Memory B cell (primary cell): ENCODE measurements around the gene MOCOS.
"Not testable (repeated sequence)": the region's sequence is repeated elsewhere in the genome, so short reads cannot be mapped to it uniquely, and the experiment has no call there.

Experiments
- ATAC-seq: fragments of 150-1000 bp; cut with Tn5 transposase; 2 replicates; pipeline ENCODE4 v1.10.0; 2021; ENCODE audit warnings: low read depth, mild to moderate bottlenecking, moderate library complexity
- DNase-seq, 2 donors: peaks; one replicate each; pipeline ENCODE4 v3.0.0; 2022; ENCODE audit warnings: low spot score in 2 of 2
- H3K27ac Mint-ChIP-seq: one replicate; pipeline ENCODE4 v1.8.0; 2022; ENCODE audit warnings: mild to moderate bottlenecking, moderate library complexity, mixed read lengths
- H3K27me3 Mint-ChIP-seq: one replicate; pipeline ENCODE4 v1.8.0; 2022; ENCODE audit warnings: mixed read lengths
- H3K36me3 Mint-ChIP-seq: one replicate; pipeline ENCODE4 v1.8.0; 2022; ENCODE audit warnings: mild to moderate bottlenecking, mixed read lengths
- H3K4me1 Mint-ChIP-seq: one replicate; pipeline ENCODE4 v1.8.0; 2022; ENCODE audit warnings: mixed read lengths
- H3K4me3 Mint-ChIP-seq: one replicate; pipeline ENCODE4 v1.8.0; 2022; ENCODE audit warnings: mild to moderate bottlenecking, moderate library complexity, mixed read lengths
- H3K9me3 Mint-ChIP-seq: one replicate; pipeline ENCODE4 v1.8.0; 2022; ENCODE audit warnings: mixed read lengths

MOCOS gene

GRCh38 chr18:36160959-36161371 is 26.3 kb upstream of the MOCOS start:
- H3K9me3 Mint-ChIP-seq = no peaks in the 10 kb centered on the region

DNA sequence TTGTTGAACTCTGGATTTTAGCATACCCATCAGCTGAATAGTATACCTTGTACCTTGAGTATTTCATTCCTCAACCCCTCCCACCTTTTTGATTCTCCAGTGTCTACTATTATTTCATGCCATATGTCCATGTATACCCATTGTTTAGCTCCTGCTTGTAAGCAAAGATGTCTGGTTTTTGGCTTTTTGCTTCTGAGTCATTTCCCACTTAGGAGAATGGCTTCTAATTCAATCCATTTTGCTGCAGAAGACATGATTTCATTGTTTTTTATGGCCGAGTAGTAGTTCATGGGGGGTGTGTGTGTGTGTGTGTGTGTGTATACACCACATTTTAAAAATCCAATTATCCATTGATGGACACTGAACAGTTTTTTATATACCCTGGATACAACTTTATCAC is 24.3 kb upstream of the MOCOS start:
- H3K4me3 Mint-ChIP-seq = no peak overlapping the region
- peaks cover 11% of the 10 kb centered on the region for H3K4me1 Mint-ChIP-seq
- DNase-seq (no peak), ATAC-seq (no peak)
- H3K27ac Mint-ChIP-seq = peak overlapping the region; percentile 57
- H3K36me3 Mint-ChIP-seq = peaks cover 43% of the 10 kb centered on the region
- H3K9me3 Mint-ChIP-seq = no peaks in the 10 kb centered on the region
- no peaks in the 10 kb centered on the region for H3K27me3 Mint-ChIP-seq

More at GRCh38 chr18:36160959-36161371, 26.3 kb upstream of the MOCOS start:
- Mint-ChIP-seq H3K4me1 (peaks cover 15% of the 10 kb centered on the region), H3K27me3 (no peaks in the 10 kb centered on the region), H3K27ac (peak overlapping the region; percentile 67), H3K4me3 (no peak overlapping the region), H3K36me3 (peaks cover 48% of the 10 kb centered on the region)
- ATAC-seq = no peak
- no peak for DNase-seq

DNA sequence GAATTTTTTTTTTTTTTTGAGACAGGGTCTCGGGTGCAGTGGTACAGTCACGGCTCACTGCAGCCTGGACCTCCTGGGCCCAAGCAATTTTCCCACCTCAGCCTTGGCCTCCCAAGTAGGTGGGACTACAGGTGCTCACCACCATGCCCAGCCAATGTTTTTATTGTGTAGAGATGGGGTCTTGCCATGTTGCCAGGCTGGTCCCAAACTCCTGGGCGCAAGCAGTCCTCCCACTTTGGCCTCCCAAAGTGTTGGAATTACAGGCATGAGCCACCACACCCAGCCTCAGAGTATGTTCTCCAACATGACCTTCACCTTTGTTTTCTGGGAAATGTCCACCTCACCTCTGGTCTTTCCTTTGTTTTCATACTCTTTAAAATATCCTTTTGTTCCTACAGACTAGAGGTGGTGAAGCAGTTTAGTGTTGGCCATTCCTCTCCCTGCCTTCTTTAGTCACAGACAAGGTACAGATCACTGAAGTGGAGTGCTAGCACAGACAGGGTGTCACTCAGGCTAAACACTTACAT is 19.5 kb upstream of the MOCOS start:
- Mint-ChIP-seq H3K4me3 (no peak overlapping the region), H3K36me3 (peaks cover 30% of the 10 kb centered on the region), H3K9me3 (no peaks in the 10 kb centered on the region), H3K27me3 (no peaks in the 10 kb centered on the region), H3K4me1 (peaks cover 2% of the 10 kb centered on the region), H3K27ac (peak overlapping the region; percentile 8)
- ATAC-seq (no peak), DNase-seq (no peak)

DNA sequence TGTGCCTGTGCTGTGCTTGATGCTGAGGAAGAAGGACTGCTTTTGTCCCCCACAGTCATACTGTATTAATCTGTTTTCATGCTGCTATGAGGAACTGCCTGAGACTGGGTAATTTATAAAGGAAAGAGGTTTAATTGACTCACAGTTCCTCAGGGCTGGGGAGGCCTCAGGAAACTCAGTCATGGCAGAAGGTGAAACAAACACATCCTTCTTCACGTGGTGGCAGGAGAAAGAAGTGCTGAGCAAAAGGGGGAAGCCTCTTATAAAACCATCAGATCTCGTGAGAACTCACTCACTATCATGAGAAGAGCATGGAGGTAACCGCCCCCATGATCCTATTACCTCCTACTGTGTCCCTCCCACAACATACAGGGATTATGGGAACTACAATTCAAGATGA is 19.0 kb upstream of the MOCOS start:
- ATAC-seq, H3K27me3 Mint-ChIP-seq, H3K9me3 Mint-ChIP-seq, H3K4me3 Mint-ChIP-seq, H3K4me1 Mint-ChIP-seq, DNase-seq: not testable (repeated sequence)
- peaks cover 27% of the 10 kb centered on the region for H3K36me3 Mint-ChIP-seq
- peak overlapping the region; percentile 8 for H3K27ac Mint-ChIP-seq

DNA sequence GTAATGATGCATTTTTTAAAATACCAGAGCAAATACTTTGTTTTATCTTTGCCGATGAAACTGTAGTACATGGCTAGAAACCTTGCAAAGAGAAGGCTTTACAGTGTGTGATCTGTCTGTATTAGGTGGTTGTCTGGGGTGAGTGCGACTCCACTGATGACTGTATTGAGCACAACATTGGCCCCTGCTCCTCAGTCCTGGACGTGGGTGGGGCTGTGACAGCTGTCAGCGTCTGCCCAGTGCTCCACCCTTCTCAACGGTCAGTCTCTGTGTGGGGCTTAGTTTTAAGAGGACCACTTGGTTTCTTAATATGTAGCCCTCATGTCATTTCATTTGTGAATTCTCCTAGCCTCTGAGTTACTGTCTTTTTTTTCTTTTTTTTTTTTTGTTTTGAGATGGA is 17.4 kb upstream of the MOCOS start:
- DNase-seq (no peak), ATAC-seq (no peak)
- Mint-ChIP-seq H3K27ac (no peak overlapping the region), H3K36me3 (peaks cover 16% of the 10 kb centered on the region), H3K27me3 (no peaks in the 10 kb centered on the region), H3K4me1 (no peaks in the 10 kb centered on the region), H3K9me3 (no peaks in the 10 kb centered on the region), H3K4me3 (no peak overlapping the region)

GRCh38 chr18:36175481-36175880 is 11.8 kb upstream of the MOCOS start:
- Mint-ChIP-seq H3K27me3 (no peaks in the 10 kb centered on the region), H3K4me1 (peaks cover 19% of the 10 kb centered on the region)
- ATAC-seq = no peak

DNA sequence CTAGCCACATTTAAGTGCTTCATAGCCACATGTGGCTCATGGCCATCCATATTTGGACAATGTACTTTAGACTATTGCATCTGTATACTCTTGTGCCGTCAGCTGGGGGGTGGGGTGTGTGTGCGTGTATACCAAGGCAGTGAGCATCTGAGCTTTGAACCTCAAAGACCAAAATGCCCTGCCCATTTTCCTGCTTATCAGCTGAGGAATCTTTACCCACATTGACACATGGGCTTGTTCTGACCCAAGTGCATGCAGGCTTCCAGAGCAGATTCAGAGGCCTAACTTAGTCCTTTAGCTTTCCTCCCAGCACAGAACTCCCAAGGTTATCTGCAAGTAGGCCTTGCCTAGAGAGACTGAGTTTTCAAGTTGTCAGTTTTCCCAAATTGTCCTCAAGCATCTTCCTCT is 11.1 kb upstream of the MOCOS start:
- Mint-ChIP-seq H3K27me3 (no peaks in the 10 kb centered on the region), H3K4me3 (no peak overlapping the region), H3K27ac (no peak overlapping the region), H3K4me1 (peaks cover 20% of the 10 kb centered on the region), H3K36me3 (peaks cover 13% of the 10 kb centered on the region), H3K9me3 (no peaks in the 10 kb centered on the region)
- ATAC-seq (no peak), DNase-seq (no peak)

More at GRCh38 chr18:36175481-36175880, 11.8 kb upstream of the MOCOS start:
- DNase-seq = no peak
- Mint-ChIP-seq H3K36me3 (peaks cover 16% of the 10 kb centered on the region), H3K4me3 (no peak overlapping the region), H3K27ac (no peak overlapping the region), H3K9me3 (no peaks in the 10 kb centered on the region)

DNA sequence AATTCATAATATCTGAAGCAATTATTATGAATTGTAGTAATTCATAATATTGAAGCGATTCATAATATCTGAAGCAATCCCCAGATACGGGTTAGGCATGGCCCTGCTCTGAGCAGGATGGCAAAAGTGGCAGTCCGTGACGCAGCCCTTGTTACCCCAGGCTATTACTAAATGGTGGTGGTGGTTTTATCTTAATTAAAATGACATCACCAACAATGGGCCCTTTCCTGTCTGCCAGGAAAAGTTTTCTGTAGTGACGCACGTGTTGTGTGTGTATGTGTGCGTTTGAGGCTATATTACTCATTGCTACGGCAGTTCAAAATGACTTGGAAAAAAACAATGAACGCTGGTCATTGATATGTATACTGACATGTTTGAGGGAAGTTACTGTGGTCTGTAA is 10.6 kb upstream of the MOCOS start:
- ATAC-seq (no peak), DNase-seq (no peak)
- H3K9me3 Mint-ChIP-seq = no peaks in the 10 kb centered on the region
- no peak overlapping the region for H3K27ac Mint-ChIP-seq
- no peak overlapping the region for H3K4me3 Mint-ChIP-seq
- H3K36me3 Mint-ChIP-seq = peaks cover 13% of the 10 kb centered on the region
- H3K4me1 Mint-ChIP-seq = peaks cover 20% of the 10 kb centered on the region
- no peaks in the 10 kb centered on the region for H3K27me3 Mint-ChIP-seq

DNA sequence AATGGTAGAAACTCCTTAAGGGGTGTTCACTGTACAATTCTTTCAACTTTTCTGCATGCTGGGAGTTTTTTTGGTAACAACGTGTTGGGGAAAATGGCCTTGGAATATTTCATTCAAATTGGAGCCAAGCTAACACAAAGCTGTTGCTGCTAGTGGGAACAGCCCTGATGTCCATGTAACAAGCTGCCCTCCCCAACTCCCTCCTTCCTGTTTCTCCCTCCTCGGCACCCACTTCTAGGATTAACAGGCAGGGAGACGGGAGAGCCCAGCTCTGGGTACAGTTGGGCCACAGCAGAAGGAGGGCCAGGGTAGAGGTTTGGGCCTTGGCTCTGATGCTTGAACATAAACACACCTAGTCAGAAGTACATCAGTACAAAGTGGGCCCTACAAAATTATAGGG is 9.4 kb upstream of the MOCOS start:
- Mint-ChIP-seq H3K4me1 (peaks cover 20% of the 10 kb centered on the region), H3K36me3 (peaks cover 11% of the 10 kb centered on the region), H3K9me3 (no peaks in the 10 kb centered on the region), H3K27ac (no peak overlapping the region), H3K27me3 (no peaks in the 10 kb centered on the region), H3K4me3 (no peak overlapping the region)
- ATAC-seq (no peak), DNase-seq (no peak)

- no peak for DNase-seq
- peaks cover 22% of the 10 kb centered on the region for H3K4me1 Mint-ChIP-seq
- no peaks in the 10 kb centered on the region for H3K9me3 Mint-ChIP-seq
- peaks cover 11% of the 10 kb centered on the region for H3K36me3 Mint-ChIP-seq
- peak; percentile 46 for ATAC-seq
- no peaks in the 10 kb centered on the region for H3K27me3 Mint-ChIP-seq
- H3K27ac Mint-ChIP-seq = peak overlapping the region; percentile 54
- H3K4me3 Mint-ChIP-seq = no peak overlapping the region
Measured at GRCh38 chr18:36179562-36180355, 7.5 kb upstream of the MOCOS start.

DNA sequence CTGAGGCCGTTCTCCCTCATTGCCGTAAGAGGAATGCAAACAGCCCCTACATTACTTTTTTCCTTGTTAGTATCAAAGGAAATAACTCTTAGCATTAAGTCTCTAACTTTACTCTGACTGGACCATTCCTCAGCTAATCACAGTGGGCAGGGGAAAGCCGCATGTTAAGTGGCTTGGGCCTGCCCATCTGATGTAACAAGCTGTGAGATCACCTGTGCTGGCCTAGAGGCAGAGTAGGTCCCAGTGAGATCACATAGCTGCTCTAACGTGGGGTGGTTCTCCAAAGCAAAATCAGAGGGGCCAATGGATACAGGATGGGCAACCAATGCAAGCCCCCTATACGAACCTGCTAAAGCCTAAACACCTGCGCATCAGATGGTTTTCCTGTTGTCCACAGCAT is 5.9 kb upstream of the MOCOS start:
- Mint-ChIP-seq H3K4me1 (peaks cover 35% of the 10 kb centered on the region), H3K27me3 (no peaks in the 10 kb centered on the region), H3K4me3 (no peak overlapping the region), H3K27ac (no peak overlapping the region), H3K9me3 (no peaks in the 10 kb centered on the region), H3K36me3 (peaks cover 5% of the 10 kb centered on the region)
- DNase-seq (no peak), ATAC-seq (no peak)

DNA sequence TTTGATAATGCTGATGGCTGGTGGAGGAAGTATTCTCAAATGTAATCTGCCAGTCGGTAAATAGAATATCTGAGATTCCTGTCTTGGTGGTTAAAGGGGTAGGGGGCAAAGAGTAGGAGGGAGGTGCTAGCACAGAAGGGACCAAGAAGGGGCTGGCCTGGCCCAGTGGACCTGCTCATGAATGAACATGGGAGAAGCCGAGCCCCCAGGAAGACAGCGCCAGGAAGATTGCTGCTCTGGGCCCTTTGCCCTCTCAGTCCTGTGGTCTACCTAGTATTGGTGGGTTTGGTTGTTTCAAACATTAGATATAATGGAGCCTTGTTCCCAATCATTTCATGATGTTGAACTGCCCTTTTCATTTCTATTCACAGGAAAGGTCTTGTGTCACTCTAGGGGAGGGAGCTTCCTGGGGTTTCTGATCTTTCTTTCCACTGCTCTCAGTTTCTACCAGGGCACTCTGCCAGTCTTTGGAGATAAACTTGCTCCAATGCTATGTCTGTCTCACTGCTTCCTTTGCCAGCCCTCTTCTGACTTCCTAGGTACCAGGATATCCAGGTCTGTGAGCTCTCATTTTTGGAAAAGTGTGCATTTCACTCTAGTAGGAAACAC is 5.3 kb upstream of the MOCOS start:
- ATAC-seq (no peak), DNase-seq (no peak)
- peaks cover 3% of the 10 kb centered on the region for H3K36me3 Mint-ChIP-seq
- H3K9me3 Mint-ChIP-seq = no peaks in the 10 kb centered on the region
- no peak overlapping the region for H3K4me3 Mint-ChIP-seq
- no peak overlapping the region for H3K27ac Mint-ChIP-seq
- peaks cover 37% of the 10 kb centered on the region for H3K4me1 Mint-ChIP-seq
- H3K27me3 Mint-ChIP-seq = no peaks in the 10 kb centered on the region

GRCh38 chr18:36183033-36183432 is 4.3 kb upstream of the MOCOS start:
- Mint-ChIP-seq H3K9me3 (no peaks in the 10 kb centered on the region), H3K27me3 (no peaks in the 10 kb centered on the region), H3K36me3 (no peaks in the 10 kb centered on the region), H3K27ac (no peak overlapping the region), H3K4me1 (peaks cover 37% of the 10 kb centered on the region), H3K4me3 (no peak overlapping the region)
- DNase-seq = no peak
- ATAC-seq = no peak

DNA sequence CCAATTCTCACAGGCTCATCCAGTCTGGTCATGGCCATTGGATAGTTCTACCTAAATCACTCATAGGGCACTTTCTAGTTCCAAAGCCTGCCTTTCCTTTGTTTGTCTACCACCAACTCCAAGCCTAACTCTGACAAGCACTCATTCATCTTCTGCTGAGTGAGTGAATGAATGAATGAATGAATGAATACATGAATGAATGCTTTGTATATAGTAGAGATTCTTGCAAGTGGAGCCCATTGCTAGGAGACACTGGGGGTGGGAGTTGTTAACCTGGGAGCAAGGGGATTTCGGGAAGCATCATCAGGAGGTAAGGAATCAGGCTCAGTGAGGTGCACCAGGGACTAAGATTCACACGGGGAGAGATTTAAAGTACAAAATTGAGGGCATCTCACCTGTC is 3.3 kb upstream of the MOCOS start:
- Mint-ChIP-seq H3K4me1 (peaks cover 32% of the 10 kb centered on the region), H3K4me3 (no peak overlapping the region), H3K9me3 (no peaks in the 10 kb centered on the region), H3K27me3 (peaks cover 8% of the 10 kb centered on the region), H3K36me3 (no peaks in the 10 kb centered on the region), H3K27ac (no peak overlapping the region)
- no peak for DNase-seq
- ATAC-seq = no peak
